D721Med (cell line): Measurements from ENCODE around the gene KCNAB2.
A peak's percentile ranks its signal among the peaks of the same experiment; 100 is the strongest.

Source experiments
- DNase-seq: peaks from one replicate; pipeline ENCODE4 v3.0.0; 2011; ENCODE audit warnings: low spot score; ENCODE audit not compliant: insufficient read length
- FAIRE-seq: peaks from 2 replicates; lab custom pipeline; 2011; peaks lifted over from hg19 to GRCh38; lab: Jason Lieb, UNC
- CTCF ChIP-seq: IDR thresholded peaks from 2 replicates; pipeline ENCODE4 v1.5.1; 2012; ENCODE audit warnings: mild to moderate bottlenecking, control low read depth; ENCODE audit not compliant: insufficient read depth; ENCODE audit errors: missing control alignments

KCNAB2 gene

GRCh38 chr1:6096243-6097116, 50.8 kb downstream of the KCNAB2 start:
- no peak for DNase-seq
- TF ChIP-seq CTCF, result no peak
- no peak for FAIRE-seq

DNA sequence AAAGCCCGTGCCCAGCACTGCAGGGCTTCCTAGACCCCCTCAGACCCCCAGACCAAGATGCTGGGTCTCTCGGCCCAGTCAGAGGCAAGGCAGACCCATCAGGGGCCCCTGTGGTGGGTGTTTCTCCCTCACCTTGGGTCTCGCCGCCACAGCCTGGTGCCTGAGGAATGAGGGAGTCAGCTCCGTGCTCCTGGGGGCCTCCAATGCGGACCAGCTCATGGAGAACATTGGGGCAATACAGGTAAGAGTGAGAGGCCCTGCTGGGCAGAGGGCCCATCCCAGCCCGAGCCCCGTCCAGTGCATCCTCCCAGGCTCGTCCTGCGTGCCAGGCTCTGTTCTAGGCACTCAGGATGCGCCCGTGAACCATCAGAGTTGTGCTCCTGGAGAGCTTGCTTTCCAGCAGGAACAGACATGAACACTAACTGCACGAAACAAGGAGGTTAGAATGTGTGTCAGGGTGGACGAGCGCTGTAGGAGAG, 51.5 kb downstream of the KCNAB2 start:
- TF ChIP-seq CTCF, result no peak
- DNase-seq (no peak), FAIRE-seq (no peak)

DNA sequence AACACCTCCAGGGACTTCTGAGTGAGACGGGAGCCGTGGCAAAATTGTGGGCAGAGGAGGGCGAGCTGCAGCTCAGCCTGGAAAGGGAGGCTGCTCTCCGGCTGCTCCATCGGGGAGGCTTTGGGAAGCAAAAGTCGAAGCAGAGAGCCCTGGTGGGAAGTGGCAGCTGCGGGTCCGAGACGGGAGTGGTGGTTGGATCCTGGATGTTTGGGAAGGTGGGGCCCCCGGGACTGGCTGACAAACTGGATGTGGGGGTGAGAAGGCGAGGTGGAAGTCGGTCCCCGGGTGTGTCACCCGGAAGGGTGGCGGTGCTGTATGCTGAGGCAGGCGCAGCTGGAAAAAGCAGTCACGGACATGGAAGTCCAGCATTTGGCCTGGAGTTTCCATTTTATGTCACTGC, 52.1 kb downstream of the KCNAB2 start:
- TF ChIP-seq CTCF, result no peak
- DNase-seq (no peak), FAIRE-seq (no peak)

- no peak for FAIRE-seq
- no peak for TF ChIP-seq CTCF
Observed at GRCh38 chr1:6098303-6099215, 52.9 kb downstream of the KCNAB2 start.

GRCh38 chr1:6099297-6099696, 53.6 kb downstream of the KCNAB2 start:
- TF ChIP-seq CTCF, result no peak
- DNase-seq (no peak), FAIRE-seq (no peak)

More at GRCh38 chr1:6098303-6099215, 52.9 kb downstream of the KCNAB2 start:
- no peak for DNase-seq

DNA sequence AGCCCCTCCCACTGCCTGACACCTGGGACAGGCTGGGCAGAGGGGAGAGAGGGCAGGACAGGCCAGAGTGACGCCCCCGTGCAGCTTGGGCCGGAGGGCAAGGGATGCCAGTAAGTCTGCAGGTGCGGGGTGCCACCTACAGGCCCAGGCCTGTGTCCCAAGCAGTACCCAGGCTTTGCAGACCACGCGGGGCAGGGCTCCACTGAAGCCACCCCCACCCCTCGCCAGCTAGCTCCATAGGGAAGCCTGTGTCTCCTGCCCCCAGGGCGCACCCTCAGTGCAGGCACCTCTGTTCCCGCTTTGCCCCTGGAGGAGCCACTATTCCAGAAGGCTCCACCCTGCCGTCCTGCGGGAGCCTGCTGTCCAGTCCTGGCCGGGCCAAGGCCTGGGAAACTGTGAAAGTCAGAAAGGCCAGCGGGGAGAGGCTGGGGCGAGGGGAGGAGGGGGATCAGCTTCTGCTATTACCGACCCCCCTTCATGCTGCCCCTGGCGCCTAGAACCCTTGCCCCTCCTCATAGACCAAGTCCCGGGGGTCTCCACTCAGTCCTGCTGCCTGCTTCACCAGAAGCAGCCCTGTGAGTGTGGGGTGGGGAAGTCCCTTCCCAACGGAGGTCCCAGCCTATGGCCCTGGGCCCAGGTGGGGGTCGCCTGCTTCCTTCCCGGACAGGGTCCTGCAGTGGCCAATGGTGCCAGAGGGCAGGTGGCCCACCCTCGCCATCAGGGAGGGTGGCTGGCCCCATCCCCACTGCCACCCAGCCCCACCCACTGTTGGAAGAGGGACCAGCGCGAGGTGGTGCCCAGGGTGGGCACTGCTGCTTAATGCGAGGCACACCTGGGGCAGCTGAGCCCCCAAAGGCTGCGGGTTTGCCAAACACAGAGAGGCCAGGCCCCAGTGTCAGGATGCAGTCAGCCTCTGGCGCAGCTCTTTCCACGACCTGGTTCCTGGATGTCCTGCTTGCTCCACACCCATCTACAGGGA, 54.4 kb downstream of the KCNAB2 start:
- TF ChIP-seq CTCF, result peak; percentile 10
- no peak for FAIRE-seq
- no peak for DNase-seq
